ENCODE measurements around the gene TPRN. TPM values are rescaled to one million over a fixed set of nuclear protein-coding genes. Genes with fewer than 3 reads are reported as not detected.
"Not testable (repeated sequence)": the region's sequence is repeated elsewhere in the genome, so short reads cannot be mapped to it uniquely, and the experiment has no call there.

The TPRN gene
- total RNA-seq, 2 experiments from 2014 or later, result 8.9 TPM

DNA sequence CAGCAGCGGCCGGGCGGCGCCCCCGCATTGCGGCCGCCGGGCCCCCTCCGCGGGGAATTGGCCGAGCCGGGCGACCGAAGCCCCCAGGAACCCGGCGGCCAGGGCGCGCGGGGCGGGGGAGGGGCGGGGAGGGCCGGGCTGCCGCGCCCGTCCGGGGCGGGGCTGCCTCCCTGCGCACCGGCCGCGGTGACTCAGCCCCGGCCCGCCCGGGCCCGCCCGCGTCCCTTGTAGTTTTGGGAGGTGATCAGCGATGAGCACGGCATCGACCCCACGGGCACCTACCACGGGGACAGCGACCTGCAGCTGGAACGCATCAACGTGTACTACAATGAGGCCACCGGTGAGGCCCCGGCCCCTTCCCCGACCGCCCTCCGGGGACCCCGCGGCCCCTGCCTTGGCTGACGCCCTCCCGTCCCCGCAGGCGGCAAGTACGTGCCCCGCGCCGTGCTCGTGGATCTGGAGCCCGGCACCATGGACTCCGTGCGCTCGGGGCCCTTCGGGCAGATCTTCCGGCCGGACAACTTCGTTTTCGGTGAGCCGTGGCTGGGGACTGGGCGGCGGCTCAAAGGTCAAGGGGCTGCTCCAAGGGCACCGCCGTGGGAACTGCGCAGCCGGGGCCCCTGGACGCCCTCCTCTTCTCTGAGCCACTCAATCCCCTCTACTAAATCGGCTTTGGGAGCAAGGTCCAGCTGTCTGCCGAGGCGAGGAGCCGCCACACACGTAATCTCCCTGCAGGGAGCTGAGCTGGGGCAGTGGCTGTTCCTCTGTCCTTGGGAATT lies 41.1 kb upstream of the TPRN start:
- CTCF ChIA-PET, result interaction anchor here (1.0 to 6.5 kb wide), 8 partner anchors 12 to 212 kb away, joined by 3 to 65 read pairs (median 5); partner anchors contain the start of genes CYSRT1, MAN1B1, NELFB and RNF208
- POLR2A ChIA-PET, result interaction anchor here (0.8 to 1.4 kb wide), 9 partner anchors 13 to 220 kb away, joined by 3 to 11 read pairs (median 4); partner anchors contain the start of genes MAN1B1, NELFB and NRARP
- H3K9me3 Mint-ChIP-seq, result no peaks in the 10 kb centered on the region
- no peaks in the 10 kb centered on the region for H3K27me3 Mint-ChIP-seq
- peak overlapping the region; percentile 87 for H3K4me3 Mint-ChIP-seq
- peaks cover 33% of the 10 kb centered on the region for H3K4me1 Mint-ChIP-seq
- H3K27ac Mint-ChIP-seq, result peak overlapping the region; percentile 88
- peaks cover 24% of the 10 kb centered on the region for H3K36me3 Mint-ChIP-seq (ENCODE audit: low read depth)
- DNase-seq, result peak; percentile 65

DNA sequence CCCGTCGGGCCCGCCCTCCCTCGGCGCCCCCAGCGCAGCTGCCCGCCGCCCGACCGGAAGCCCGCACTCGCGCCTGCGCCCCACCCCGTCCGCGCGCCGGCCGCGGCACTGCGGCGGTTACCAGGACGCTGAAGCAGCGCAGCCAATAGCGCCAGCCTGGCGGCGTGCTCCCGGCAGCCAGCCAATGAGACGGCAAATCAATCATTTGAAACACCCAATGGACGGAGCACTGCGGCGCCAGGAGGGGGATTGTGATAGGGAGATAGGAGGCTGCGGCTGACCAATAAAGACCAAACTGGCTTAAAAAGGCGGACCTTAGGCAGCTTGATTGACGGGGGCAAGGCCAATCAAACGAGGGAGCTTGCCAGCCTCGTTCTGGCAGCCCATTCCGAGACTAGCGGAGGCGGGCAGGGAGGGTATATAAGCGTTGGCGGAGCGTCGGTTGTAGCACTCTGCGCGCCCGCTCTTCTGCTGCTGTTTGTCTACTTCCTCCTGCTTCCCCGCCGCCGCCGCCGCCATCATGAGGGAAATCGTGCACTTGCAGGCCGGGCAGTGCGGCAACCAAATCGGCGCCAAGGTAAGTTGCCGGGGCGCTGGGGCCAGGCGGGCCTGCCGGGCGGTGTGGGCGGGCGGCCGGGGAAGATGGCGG lies 40.4 kb upstream of the TPRN start, which contains the start of gene TUBB4B:
Gene TUBB4B (plus strand): TSS at position 447 of the 649 bp plus-strand sequence. CDS start 74 bp downstream, at position 521.
- ChIA-PET CTCF (interaction anchor here (0.6 to 6.5 kb wide), 9 partner anchors 13 to 206 kb away, joined by 3 to 65 read pairs (median 3); partner anchors contain the start of genes CYSRT1, MAN1B1, NELFB and RNF208), POLR2A (interaction anchor here (0.6 to 1.4 kb wide), 12 partner anchors 13 to 348 kb away, joined by 3 to 11 read pairs (median 4); partner anchors contain the start of genes EXD3, MAN1B1, NELFB and NOXA1)
- Mint-ChIP-seq H3K27me3 (no peaks in the 10 kb centered on the region), H3K4me3 (peak within 1 kb of the TSS; percentile 88), H3K27ac (peak within 1 kb of the TSS; percentile 92), H3K9me3 (no peaks in the 10 kb centered on the region), H3K4me1 (peaks cover 33% of the 10 kb centered on the region), H3K36me3 (ENCODE audit: low read depth) (peaks cover 24% of the 10 kb centered on the region)
- peak; percentile 98 for DNase-seq

- POLR2A ChIA-PET, result interaction anchor here (0.6 to 1.4 kb wide), 12 partner anchors 13 to 349 kb away, joined by 3 to 11 read pairs (median 4); partner anchors contain the start of genes EXD3, MAN1B1, NELFB and NOXA1
- peak; percentile 75 for DNase-seq
These were observed 39.8 kb upstream of the TPRN start for GRCh38 chr9:137240318-137240840.

DNA sequence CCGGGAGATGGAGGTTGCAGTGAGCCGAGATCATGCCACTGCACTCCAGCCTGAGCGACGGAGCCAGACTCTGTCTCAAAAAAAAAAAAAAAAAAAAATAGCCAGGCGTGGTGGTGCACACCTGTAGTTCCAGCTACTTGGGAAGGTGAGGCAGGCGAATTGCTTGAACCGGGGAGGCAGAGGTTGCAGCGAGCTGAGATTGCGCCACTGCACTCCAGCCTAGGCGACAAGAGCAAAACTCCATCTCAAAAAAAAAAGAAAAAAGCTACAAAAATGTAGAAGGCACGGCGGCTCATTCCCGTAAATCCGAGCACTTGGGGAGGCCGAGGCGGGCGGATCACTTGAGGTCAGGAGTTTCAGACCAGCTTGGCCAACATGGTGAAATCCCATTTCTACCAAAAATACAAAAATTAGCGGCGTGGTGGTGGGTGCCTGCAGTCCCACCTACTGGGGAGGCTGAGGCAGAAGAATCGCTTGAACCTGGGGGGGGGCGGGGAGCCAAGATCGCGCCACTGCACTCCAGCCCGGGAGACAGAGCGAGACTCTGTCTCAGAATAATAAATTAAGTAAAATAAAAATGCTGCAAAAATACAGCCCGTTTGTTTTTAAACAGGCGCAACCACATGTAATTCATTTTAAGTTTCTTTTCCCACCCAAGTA lies 39.1 kb upstream of the TPRN start:
- peak overlapping the region; percentile 85 for H3K27ac Mint-ChIP-seq
- peak overlapping the region; percentile 74 for H3K4me3 Mint-ChIP-seq
- H3K27me3 Mint-ChIP-seq, DNase-seq, H3K9me3 Mint-ChIP-seq, POLR2A ChIA-PET: not testable (repeated sequence)
- H3K4me1 Mint-ChIP-seq, result peaks cover 33% of the 10 kb centered on the region
- CTCF ChIA-PET, result interaction anchor here (0.7 to 6.5 kb wide), 7 partner anchors 15 to 144 kb away, joined by 3 to 65 read pairs (median 3); partner anchors contain the start of genes CYSRT1, NELFB, RNF208 and RNF224
- peaks cover 24% of the 10 kb centered on the region for H3K36me3 Mint-ChIP-seq (ENCODE audit: low read depth)

More at GRCh38 chr9:137240318-137240840, 39.8 kb upstream of the TPRN start:
- Mint-ChIP-seq H3K36me3 (ENCODE audit: low read depth) (peaks cover 24% of the 10 kb centered on the region), H3K27me3 (no peaks in the 10 kb centered on the region), H3K4me3 (peak overlapping the region; percentile 74), H3K4me1 (peaks cover 33% of the 10 kb centered on the region), H3K27ac (peak overlapping the region; percentile 85), H3K9me3 (no peaks in the 10 kb centered on the region)
- CTCF ChIA-PET, result interaction anchor here (0.6 to 6.5 kb wide), 10 partner anchors 14 to 205 kb away, joined by 3 to 65 read pairs (median 3); partner anchors contain the start of genes CYSRT1, MAN1B1, NELFB and RNF208

DNA sequence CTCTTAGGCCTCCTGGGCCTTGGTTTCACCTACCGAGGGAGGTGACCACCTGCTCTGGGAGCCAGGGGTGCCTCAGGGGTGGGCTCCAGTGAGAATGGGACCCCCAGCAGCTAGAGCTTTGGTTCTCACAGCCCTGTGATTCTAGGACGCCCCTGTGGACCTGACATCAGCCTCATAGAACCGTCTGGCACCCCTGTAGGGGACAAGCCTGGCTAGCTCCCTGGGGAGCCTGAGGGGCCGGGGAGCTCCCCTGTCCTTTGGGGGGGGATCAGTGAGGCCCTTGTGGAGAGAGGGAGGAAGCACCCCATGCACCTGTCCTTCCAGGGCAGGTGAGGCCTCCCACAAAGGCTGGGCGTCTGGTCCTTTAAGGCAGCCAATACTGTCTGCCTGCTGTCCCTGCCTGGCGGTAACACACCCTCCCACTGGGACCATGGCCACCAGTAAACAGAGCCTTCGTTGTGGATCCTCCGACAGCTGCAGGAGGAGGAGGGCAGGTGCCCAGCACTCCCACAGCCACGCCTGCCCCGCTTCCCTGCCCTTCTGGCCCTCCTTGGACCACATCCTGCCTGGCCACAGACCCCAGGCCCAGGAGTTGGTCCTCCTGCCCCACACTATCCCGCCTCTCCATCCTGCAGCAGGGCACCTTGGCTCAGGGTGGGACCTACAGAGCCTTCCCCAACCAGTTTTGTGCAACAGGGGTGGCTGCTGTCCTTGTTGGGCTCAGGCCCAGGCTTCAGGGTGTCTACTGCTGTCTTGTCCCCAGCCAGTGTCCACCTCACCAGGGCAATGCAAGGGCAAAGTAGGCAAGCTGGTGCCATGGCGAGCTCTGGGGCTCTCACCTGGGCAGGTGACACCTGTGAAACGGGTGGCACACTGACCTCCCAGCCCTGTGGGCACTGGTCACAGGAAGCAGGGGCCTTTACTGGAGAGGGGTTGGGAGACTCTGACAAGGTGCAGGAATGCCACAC lies 37.5 kb upstream of the TPRN start:
- Mint-ChIP-seq H3K9me3 (no peaks in the 10 kb centered on the region), H3K4me3 (no peak overlapping the region), H3K4me1 (peaks cover 24% of the 10 kb centered on the region), H3K36me3 (ENCODE audit: low read depth) (peaks cover 16% of the 10 kb centered on the region), H3K27ac (no peak overlapping the region), H3K27me3 (no peaks in the 10 kb centered on the region)
- CTCF ChIA-PET, result interaction anchor here (1.1 to 6.5 kb wide), 10 partner anchors 9 to 209 kb away, joined by 3 to 65 read pairs (median 8); partner anchors contain the start of genes CYSRT1, NELFB, NPDC1 and RNF208
- DNase-seq, result no peak
- POLR2A ChIA-PET, result interaction anchor here (0.6 kb wide), 1 partner anchor 151 kb away, joined by 6 read pairs; the partner anchor contains the start of gene MAN1B1

GRCh38 chr9:137236936-137237421 lies 36.4 kb upstream of the TPRN start:
- Mint-ChIP-seq H3K36me3 (ENCODE audit: low read depth) (peaks cover 6% of the 10 kb centered on the region), H3K9me3 (no peaks in the 10 kb centered on the region), H3K4me1 (peaks cover 14% of the 10 kb centered on the region), H3K27ac (no peak overlapping the region), H3K4me3 (no peak overlapping the region), H3K27me3 (no peaks in the 10 kb centered on the region)
- DNase-seq, result no peak
- ChIA-PET CTCF (interaction anchor here (0.6 to 6.5 kb wide), 41 partner anchors 8 to 450 kb away, joined by 3 to 65 read pairs (median 4); partner anchors contain the start of genes CYSRT1, FUT7, LRRC26 and MAN1B1), POLR2A (no interaction called here)

GRCh38 chr9:137236238-137236935 lies 35.8 kb upstream of the TPRN start:
- no peaks in the 10 kb centered on the region for H3K9me3 Mint-ChIP-seq
- POLR2A ChIA-PET, result interaction anchor here (0.5 kb wide), 1 partner anchor 115 kb away, joined by 3 read pairs; no protein-coding TSS in a partner anchor
- peaks cover 3% of the 10 kb centered on the region for H3K36me3 Mint-ChIP-seq (ENCODE audit: low read depth)
- no peaks in the 10 kb centered on the region for H3K27me3 Mint-ChIP-seq
- no peak overlapping the region for H3K4me3 Mint-ChIP-seq
- H3K4me1 Mint-ChIP-seq, result peaks cover 14% of the 10 kb centered on the region
- CTCF ChIA-PET, result interaction anchor here (0.6 to 6.5 kb wide), 42 partner anchors 9 to 449 kb away, joined by 3 to 65 read pairs (median 4); partner anchors contain the start of genes CYSRT1, FUT7, LRRC26 and MAN1B1
- peak; percentile 91 for DNase-seq
- no peak overlapping the region for H3K27ac Mint-ChIP-seq

DNA sequence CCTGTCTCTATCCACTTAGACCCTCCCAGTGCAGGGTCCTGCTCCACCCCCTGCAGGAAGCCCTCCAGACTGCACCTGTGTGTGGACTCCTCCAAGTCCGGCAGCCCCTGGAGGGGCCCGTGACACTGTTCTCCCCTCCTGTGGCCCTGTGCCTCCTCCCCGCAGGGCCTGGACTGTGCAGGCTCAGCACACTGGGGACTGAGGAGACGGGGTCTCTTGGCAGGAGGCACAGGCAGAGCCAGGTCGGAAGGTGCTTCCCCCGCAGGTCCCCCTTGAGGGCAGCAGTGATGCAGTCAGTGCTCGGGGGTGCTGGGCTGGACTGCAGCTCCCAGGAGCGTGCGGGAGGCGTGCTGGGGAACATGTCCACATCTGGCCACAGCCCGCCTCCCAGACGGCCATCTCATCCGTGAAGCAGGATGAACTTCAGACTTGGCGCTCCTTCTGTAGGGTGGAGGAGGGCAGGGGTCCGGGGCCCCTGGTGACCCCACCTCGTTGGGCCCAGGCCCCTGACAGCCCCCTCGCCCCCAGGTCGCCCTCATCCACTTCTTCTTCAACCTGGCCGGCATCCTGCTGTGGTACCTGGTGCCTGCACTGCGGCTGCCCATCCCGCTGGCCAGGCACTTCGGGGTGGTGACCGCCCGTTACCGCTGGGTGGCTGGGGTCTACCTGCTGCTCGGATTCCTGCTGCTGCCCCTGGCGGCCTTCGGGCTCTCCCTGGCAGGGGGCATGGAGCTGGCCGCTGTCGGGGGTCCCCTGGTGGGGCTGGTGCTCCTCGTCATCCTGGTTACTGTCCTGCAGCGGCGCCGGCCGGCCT lies 35.1 kb upstream of the TPRN start:
- ChIA-PET CTCF (interaction anchor here (0.6 to 6.5 kb wide), 17 partner anchors 10 to 449 kb away, joined by 3 to 65 read pairs (median 4); partner anchors contain the start of genes CYSRT1, NELFB, NPDC1 and RNF208), POLR2A (interaction anchor here (0.5 kb wide), 1 partner anchor 114 kb away, joined by 3 read pairs; no protein-coding TSS in a partner anchor)
- no peak overlapping the region for H3K4me3 Mint-ChIP-seq
- no peaks in the 10 kb centered on the region for H3K27me3 Mint-ChIP-seq
- no peak for DNase-seq
- H3K27ac Mint-ChIP-seq, result no peak overlapping the region
- peaks cover 14% of the 10 kb centered on the region for H3K4me1 Mint-ChIP-seq
- no peaks in the 10 kb centered on the region for H3K36me3 Mint-ChIP-seq (ENCODE audit: low read depth)
- no peaks in the 10 kb centered on the region for H3K9me3 Mint-ChIP-seq

DNA sequence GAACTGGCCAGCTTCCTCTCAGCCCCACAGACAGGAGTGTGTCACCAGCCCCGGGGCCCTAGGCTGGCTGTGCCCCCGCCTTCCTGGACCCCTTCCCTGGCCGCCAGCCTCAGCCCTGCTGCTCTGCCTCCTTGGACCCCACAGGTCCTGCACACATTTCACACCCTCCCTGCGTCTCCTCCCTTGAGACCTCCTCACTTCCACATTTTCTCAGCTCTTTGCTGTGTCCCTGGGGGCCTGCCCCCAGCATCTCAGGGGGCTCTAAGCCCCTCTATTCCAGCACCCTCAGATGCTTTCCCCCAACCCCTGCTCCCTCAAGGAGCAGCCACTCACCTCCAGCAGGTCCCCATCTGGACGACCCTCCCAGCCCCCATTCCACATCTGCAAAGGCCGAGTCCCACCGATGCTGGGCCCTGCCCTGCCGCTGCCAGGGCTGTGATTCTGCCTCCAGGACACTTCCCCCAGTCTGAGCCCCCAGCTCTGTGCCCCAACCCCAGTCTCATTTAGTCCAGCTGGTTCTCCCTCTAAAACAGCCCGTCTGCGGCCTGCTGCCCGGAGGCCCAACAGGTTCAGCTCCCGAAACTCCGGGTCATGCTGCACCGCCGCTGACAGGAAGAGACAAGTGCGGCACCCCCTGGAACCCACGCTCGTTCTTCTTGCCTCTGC lies 34.4 kb upstream of the TPRN start:
- no peaks in the 10 kb centered on the region for H3K9me3 Mint-ChIP-seq
- H3K36me3 Mint-ChIP-seq (ENCODE audit: low read depth), result no peaks in the 10 kb centered on the region
- no peak for DNase-seq
- H3K4me3 Mint-ChIP-seq, result no peak overlapping the region
- no peaks in the 10 kb centered on the region for H3K27me3 Mint-ChIP-seq
- H3K4me1 Mint-ChIP-seq, result peaks cover 13% of the 10 kb centered on the region
- POLR2A ChIA-PET, result no interaction called here
- CTCF ChIA-PET, result interaction anchor here (6.5 kb wide), 1 partner anchor 10 kb away, joined by 65 read pairs; the partner anchor contains the start of genes CYSRT1, RNF208 and RNF224
- no peak overlapping the region for H3K27ac Mint-ChIP-seq
